Right hindlimb (tissue), 1 donor: ENCODE results near the gene OBSCN.
"Not testable (repeated sequence)": the region's sequence is repeated elsewhere in the genome, so short reads cannot be mapped to it uniquely, and the experiment has no call there.

Source experiments
- DNase-seq: peaks from one replicate; pipeline ENCODE4 v3.0.0-alpha.2; 2018

The OBSCN gene

DNA sequence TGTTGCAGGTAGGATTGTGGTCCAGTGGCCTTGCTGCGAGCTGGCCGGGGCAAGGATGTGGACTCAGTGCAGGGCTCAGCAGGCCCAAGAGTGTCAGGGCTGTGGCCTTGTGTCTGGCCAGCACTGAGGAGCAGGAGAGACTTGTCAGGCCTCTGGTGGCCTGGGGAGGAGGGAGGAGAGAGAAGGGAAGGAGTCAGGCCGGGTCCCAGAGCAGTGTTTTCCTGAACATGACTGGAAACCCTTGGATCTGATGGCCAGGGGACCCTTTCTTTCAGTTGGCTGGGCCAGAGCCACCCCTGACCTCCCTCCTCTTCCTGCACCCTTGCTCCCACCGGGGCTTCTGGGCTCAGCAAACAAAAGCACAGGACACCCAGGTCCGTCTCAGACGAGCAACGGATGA, 37.2 kb upstream of the OBSCN start:
- no peak for DNase-seq

GRCh38 chr1:228171221-228171891, 36.5 kb upstream of the OBSCN start:
- DNase-seq, result no peak

DNA sequence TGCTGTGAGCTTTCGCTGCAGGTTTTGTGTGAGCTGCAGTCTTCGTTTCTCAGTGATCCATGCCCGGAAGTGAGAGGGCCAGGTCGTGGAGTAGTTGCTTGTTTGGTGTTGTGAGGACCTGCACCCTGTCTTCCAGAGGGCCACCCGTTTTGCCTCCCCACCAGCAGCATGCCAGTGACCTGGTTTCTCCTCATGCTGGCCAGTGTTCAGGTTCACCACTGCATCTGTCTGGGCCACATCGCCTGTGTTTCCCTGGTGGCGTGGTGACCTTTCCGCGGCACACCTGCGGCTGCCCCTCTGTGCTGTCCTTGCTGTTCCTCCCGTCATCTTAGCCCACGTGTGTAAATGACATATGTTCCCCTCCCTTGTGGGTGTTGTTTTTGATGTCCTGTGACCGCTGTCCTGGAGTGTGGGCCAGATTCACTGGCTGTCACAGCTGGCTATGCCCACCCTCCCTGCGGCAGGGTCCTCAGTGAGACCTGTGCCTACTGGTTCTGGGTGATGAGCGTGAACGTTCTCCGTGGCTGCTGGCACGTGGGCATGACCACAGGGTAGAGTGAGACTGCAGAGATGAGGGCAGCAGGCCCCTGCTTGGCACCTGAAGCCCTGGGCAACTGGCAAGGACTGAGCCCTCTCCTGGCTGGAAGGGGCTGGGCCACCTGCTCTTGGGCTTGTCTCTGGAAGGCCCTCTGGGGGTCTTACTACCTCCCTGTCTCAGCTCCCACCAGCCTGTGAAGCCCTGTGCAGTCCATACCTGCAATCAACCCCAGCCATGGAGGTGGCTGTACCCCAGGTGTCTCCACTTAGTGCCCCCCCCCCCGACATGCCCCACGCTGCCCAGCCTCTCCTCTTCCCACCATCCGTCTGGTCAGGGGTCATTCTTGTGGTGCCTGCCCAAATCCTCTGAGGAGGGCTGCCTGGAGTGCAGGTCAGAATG, 35.0 kb upstream of the OBSCN start:
- DNase-seq, result no peak

DNA sequence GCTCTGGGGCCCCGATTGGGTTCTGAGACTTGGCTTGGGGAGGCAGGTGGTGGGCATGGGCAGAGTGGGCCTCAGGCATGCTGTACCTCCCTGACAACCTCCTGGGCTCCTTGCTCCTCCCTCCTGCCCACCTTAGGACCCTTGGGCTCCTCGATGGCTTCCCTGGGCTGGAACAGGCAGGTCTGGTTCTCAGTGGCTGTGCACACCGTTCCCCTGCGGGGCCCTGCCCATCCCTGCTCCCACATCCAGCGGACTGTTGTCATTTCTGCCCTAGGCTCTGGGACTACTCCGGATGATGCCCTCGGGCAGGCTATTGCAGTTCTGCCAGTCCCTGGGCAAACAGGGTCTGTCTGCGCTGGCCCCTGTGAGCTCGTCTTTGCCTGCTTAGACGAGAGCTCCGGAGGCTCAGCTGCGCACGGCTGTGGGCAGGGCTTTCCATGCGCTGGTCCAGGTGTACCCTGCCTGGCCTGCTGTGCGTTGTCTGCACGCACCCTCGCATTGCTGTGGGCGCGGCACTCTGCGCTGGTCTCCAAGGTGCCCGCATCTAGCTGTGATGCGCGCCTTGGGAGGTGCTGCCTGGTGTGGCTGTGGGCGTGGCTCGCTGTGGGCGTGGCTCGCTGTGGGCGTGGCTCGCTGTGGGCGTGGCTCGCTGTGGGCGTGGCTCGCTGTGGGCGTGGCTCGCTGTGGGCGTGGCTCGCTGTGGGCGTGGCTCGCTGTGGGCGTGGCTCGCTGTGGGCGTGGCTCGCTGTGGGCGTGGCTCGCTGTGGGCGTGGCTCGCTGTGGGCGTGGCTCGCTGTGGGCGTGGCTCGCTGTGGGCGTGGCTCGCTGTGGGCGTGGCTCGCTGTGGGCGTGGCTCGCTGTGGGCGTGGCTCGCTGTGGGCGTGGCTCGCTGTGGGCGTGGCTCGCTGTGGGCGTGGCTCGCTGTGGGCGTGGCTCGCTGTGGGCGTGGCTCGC, 34.0 kb upstream of the OBSCN start:
- DNase-seq, result not testable (repeated sequence)

DNA sequence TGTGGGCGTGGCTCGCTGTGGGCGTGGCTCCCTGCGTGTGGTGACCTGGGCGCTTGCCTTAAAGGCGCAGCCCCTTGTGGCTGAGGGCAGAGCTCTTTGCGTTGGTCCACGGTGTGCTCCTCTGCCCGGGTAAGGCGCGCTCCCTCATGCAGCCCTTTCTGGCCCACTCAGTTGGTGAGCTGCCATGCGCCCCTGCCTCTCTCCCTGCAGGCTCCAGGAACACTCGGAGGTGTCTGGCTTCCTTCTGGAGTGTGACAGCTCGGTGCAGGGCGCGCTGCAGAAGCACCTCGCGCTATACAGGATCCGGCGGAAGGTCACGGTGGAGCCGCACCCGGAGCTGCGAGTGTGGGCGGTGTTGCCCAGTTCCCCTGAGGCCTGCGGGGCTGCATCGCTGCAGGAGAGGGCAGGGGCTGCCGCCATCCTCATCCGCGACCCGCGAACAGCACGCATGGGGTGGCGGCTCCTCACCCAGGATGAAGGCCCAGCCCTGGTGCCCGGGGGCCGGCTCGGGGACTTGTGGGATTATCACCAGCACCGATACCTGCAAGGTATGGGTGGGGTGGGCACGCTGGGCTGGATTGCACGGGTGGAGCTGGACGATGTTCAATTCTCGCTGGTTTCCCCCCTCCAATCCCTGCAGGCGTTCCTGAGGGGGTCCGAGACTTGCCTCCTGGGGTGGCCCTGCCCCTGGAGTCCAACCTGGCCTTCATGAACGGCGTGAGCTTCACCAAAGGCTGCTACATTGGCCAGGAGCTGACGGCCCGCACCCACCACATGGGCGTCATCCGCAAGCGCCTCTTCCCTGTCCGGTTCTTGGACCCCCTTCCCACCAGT, 33.1 kb upstream of the OBSCN start:
- DNase-seq, result no peak

GRCh38 chr1:228175316-228176023, 32.4 kb upstream of the OBSCN start:
- DNase-seq, result no peak

GRCh38 chr1:228176024-228176395, 31.8 kb upstream of the OBSCN start:
- no peak for DNase-seq

DNA sequence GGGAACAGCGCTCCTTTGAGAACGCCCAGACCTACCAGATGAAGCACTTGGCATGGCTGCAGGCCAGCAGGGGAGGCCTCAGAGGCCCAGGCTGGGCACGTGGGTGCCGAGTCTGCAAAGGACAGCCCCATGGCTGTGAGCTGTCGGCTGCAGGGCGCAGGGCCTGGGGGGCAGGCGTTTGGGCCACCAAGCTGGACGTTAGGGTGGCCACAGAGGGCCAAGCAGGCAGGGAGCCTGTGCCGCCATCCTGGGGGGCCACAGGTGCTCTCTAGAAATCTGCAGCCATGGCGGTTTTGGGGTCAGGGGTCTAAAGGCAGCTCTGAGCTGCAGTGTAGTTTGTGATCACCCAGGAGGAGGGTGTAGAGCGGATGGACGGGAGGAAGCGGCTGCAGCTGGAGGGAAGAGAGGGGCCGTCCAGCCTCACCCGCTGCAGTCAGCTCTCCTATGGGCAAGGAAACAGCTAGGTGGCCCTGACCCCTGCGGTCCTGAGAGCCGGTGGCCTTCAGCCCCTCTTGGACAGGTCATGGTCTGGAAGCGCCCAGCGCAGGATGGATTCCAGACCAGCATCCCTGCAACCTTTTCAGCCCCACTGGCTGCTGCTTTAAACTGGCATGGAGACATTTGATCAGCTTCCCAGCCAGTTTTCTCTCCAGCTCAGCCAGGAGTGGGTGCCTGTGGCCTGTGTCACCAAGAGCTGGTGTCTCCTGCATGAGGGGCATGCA, 31.2 kb upstream of the OBSCN start:
- no peak for DNase-seq

- no peak for DNase-seq
Observed at GRCh38 chr1:228177183-228177475, 30.7 kb upstream of the OBSCN start.

- no peak for DNase-seq
Observed at GRCh38 chr1:228177721-228178710, 29.8 kb upstream of the OBSCN start.

DNA sequence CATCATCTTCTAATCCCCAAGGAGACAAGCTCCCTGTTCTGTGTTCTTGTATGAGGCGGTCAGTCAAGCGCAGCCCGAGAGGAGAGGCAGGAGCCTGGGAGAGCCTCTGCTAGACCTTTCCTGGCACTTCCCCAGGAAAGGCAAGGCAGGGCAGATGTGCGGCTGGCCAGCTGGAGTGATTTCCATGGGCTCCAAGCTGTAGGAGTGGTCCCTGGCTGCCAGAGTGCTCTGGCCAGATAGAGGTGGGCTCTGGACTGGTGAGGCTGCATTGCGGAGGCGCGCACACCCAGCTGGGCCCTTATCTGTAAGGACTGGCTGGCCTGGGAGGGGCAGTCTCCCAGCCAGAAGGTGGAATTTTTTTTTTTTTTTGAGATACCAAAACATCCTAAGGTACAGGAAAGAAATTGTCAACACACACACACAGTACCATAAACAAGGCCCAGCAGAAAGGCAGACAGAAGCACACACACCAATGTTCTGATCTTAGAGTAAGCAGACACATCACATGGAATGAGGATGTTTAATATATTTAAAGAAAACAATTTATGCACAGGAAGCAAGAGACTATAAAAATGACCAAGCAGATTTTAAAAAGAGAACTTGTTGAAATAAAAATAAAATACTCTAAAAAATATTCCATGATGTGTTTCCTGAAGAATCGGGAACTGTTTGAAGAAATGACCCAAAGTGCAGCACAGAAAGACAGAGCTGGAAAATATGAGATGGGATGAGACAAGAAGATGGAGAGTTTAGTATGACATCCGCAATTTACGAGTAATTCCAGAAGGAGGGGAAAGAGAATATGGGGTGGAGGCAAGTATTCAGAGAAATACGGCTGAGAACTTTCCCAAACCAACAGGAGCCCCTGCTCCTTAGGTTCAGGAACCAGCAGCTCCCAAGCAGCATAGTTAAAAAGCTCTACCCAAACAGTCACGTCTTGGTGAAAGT, 28.8 kb upstream of the OBSCN start:
- no peak for DNase-seq

- DNase-seq, result no peak
Observed at GRCh38 chr1:228180271-228180958, 27.4 kb upstream of the OBSCN start.

- DNase-seq, result no peak
Observed at GRCh38 chr1:228180959-228181644, 26.7 kb upstream of the OBSCN start.

GRCh38 chr1:228181645-228182034, 26.2 kb upstream of the OBSCN start:
- DNase-seq, result no peak

GRCh38 chr1:228182296-228183030, 25.4 kb upstream of the OBSCN start:
- no peak for DNase-seq

GRCh38 chr1:228184152-228184551, 23.7 kb upstream of the OBSCN start:
- DNase-seq, result no peak

DNA sequence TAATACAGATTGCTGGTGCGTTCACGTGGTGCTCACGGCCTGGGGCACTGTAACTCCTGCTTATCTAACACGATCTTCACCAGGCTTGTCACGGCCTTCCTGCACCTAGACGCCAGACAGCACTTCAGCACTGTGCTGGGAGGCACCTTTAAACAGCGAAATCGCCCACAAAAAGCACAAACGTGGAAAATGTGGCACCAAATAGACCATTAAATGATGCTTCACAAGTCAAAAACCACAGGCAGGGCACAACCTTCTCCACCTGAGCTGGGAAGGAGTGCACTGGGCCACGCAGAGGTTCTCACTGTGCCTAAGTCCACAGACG, 22.2 kb upstream of the OBSCN start:
- no peak for DNase-seq
